Tibial nerve (tissue), 3 donors: Measurements from ENCODE around the gene NOVA2.

Experiments
- CTCF ChIP-seq, 5 experiments: fragments of 200-600 bp in 3 of 5; fragments of 450-650 bp in 2 of 5; sonication (generic) in 3 of 5; IDR thresholded peaks; one replicate each; pipeline ENCODE4 v1.5.1; 2016 to 2019; ENCODE audit warnings: antibody characterized with exemption in 5 of 5, mild to moderate bottlenecking in 3 of 5, moderate library complexity in 2 of 5
- POLR2A ChIP-seq, 2 donors: fragments of 450-650 bp; IDR thresholded peaks; one replicate each; pipeline ENCODE4 v1.6.1; 2017; ENCODE audit warnings: antibody characterized with exemption in 2 of 2, mild to moderate bottlenecking in 2 of 2, moderate library complexity in 2 of 2

- no peak for TF ChIP-seq CTCF (IDR thresholded peaks at IDR 0.05)
- TF ChIP-seq POLR2A (IDR thresholded peaks at IDR 0.05) = no peak
These were observed 67.4 kb downstream of the NOVA2 start for GRCh38 chr19:45906221-45906620.
